Stimulated activated CD8-positive, alpha-beta memory T cell treated with anti-CD3 and anti-CD28 coated beads, Interleukin-15, amount 100 ng/mL, for 4 hours (primary cell): ENCODE data around the gene R3HDM1.
"Not testable (repeated sequence)": the region's sequence is repeated elsewhere in the genome, so short reads cannot be mapped to it uniquely, and the experiment has no call there.

Experiments used
- DNase-seq, 2 donors: peaks; one replicate each; pipeline ENCODE4 v3.0.0-alpha.2; 2020; ENCODE audit warnings: low read depth in 2 of 2

R3HDM1 gene

DNA sequence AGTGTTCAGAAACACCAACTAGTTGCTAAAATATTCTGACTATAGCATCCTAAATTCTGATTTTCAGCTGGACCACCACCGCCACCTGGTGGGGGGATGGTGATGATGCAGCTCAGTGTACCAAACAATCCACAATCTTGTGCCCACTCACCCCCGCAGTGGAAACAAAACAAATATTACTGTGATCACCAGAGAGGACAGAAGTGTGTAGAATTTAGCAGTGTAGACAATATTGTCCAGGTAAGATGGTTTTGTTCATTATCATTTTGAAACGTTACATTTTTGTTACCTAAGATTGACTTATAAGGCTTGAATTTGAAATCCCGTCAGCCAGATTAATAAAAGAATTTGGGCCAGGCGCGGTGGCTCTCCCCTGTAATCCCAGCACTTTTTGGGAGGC lies 178.7 kb downstream of the R3HDM1 start:
- peak; percentile 24 to 28 for DNase-seq

GRCh38 chr2:135715086-135715485 lies 183.8 kb downstream of the R3HDM1 start:
- DNase-seq: not testable (repeated sequence)

DNA sequence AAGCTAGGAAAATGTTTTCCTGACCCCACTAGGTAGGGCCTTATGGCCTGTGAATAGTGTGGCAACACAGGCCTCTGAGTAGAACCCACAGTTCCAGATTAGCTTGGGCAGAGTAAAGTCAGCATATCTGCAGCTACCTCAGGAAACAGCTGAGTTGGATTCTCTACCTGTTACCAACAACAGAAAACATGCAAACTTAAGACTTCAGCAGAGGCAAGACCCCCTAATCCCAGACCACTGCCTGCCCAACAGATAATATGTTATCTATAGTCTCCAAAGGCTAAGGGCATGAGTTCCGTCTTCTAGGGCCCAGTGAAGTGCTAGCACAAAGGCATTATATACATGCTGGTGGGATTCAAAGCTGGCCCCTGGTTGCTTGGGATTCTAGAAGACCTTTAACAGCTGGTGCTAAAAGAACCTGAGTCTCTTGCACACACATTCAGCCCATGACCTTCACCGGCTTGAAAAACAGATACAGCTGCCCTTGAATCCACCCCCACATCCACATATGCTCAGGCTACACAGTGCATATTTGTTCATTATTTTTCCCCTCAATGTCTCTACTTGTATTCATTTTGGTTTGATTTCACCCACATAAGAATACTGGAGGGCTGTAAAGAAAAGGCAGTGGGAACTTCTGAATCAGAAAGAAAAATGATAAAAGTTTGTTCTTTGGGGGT lies 196.9 kb downstream of the R3HDM1 start:
- no peak for DNase-seq

DNA sequence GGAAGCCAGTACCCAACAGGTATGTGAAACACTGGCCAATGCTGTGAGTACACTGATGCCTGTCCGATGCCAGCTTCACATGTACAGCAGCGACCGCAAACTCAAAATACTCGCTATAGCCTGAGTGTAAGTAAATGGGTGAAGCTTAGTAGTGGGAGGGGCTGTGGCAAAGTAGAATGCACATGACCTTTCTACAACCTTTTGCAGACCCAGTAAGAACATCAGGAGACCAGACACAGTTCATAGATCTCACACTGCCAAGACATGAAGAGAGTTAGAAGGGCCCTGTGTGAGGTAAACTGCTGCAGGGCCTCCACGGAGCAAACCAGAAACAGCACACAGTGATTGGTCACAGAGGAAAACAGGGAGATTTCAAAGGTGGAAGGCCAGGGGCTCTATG lies 201.3 kb downstream of the R3HDM1 start:
- DNase-seq: no peak

- no peak for DNase-seq
These were observed 201.8 kb downstream of the R3HDM1 start for GRCh38 chr2:135733045-135733444.

DNA sequence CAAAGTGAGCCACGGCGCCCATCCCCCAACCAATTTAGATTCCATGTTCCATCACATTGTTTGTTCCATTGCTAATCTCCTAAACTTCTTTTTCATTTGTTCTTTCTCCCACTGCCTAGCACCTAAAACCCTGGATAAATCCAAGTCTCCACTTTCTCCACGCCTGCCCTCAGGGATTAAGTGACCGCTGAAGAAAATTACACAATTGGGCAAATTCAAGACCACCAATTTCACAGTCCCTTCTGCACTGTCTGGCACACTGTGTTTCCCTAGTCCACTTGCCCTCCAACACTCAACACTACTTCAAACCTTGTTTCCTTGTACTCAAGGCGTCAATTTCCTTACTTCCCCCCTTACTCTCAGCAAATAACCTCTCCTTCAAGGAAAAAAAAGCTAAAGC lies 205.3 kb downstream of the R3HDM1 start:
- no peak for DNase-seq

DNA sequence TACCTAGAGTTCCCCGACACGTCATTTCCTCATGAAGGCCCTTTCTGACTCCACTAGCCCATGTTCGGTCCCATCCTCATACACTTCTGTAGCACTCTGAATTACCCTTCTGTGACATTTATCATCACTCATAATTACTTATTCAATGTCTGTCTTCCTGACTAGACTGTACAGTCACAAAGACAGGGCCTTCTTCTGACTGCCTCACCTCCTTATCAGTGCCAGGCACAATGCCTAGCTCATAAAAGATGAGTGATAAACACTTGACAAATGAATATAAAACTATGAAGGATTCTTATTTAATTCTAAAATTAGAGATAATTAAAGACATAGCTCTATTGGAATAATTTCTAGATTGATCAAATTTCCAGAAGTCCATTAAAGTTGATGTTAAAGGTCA lies 208.9 kb downstream of the R3HDM1 start:
- DNase-seq: no peak

DNA sequence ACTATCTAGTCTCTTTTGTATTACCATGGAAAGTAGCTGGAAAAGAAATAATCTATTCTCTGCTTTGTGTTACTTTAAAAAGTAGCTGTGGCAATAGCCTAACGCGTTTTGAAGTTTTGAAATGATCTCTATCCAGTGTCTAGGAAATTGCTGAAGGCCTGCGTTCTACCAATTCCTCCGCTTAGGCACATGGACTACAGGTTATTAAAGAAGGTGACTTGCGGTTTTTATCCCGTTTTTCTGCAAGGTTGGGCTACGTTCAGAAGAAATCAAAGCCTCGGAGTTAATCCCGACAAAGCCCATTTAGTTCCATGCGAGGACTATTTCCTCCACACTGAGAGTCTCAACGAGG lies 209.7 kb downstream of the R3HDM1 start:
- DNase-seq: no peak

GRCh38 chr2:135741395-135742324 lies 210.4 kb downstream of the R3HDM1 start, which contains the start of gene UBXN4:
Gene UBXN4 (plus strand): TSS chr2:135741855. CDS start chr2:135741930, 75 bp downstream.
- peak; percentile 93 for DNase-seq

DNA sequence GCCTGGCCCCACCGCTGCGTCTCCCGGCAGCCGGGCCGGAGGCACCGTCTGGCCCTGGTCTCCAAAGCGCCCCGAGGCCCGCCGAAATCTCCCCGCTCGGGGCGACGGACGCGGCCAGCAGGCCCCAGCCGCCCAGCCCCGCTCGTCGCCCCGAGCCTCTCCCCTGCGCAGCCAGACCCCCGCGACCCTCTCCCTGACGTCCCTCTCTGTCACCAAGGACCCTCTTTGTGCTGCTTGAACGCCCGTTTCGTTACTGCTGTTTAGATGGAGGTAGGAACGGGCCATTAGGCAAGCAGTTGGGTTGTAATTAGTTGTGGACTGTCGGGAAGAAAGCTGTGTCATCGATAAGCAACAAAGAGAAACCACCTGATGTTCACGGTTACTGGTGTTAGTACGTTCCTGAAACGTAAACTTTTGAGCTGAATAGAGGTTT lies 211.1 kb downstream of the R3HDM1 start:
- DNase-seq: peak in 1 of 2 donors; percentile 26

- DNase-seq: no peak
These were observed 212.6 kb downstream of the R3HDM1 start for GRCh38 chr2:135743860-135744259.

DNA sequence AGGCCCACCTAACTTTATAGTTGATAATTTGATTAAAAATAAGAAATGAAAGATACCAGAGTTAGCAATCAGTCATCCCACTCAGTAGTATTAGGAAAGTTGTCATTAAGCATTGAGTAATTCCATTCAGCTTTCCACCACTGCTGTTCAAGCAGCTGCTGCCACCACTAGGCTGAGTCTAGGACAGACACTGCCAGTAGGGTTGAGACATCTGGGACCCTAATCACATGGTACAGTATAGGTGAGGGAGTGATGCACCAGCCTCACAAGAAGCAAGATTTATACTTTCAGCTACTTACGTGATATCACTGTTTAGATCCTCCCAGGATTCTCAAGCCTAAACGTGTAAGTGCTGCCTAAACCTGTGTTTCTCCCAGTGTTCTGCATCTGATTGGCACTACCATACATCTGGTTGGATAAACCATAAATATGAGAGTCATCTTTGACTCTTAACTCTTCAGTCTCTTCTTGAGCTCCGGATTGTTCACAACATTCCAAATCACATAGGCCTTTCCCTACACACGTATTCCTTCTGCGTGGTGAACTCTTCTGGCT lies 213.6 kb downstream of the R3HDM1 start:
- no peak for DNase-seq

- DNase-seq: no peak
These were observed 214.3 kb downstream of the R3HDM1 start for GRCh38 chr2:135745545-135745944.

- no peak for DNase-seq
These were observed 224.3 kb downstream of the R3HDM1 start for GRCh38 chr2:135755573-135755972.

DNA sequence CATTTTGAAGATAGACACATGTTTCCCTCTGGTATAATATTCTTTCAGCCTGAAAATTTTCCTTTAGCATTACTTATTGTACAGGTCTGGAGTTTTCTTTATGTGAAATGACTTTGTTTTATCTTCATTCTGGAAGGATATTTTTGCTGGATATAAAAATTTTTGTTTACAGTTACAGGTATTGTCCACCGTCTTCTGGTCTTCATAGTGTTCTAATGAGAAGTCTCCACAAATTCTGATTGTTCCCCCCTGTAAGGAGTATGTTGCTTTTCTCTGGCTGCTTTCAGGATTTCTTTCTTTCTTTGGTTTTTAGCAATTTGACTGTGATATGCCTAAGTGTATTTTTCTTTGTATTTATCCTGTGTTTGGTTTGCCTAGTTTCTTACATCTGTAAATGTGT lies 225.4 kb downstream of the R3HDM1 start:
- DNase-seq: no peak

DNA sequence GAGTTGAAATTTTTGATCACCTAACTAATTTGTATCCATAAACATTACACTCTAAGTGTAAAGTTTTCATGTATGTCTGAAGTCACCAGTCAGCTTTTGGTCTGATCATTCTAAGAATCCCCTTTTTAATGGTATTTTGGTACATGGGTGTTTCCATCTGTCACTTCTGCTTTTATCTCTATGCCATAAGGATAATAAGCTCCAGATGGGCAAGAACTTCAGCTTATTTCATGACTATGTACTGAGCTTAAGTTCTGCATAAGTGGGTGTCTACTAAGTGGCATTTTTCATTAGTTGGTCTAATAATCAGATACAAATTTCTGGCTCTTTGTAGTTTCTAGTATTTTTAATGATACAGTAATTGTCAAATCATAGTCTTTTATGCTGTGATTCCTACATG lies 230.7 kb downstream of the R3HDM1 start:
- no peak for DNase-seq

- DNase-seq: no peak
These were observed 231.2 kb downstream of the R3HDM1 start for GRCh38 chr2:135762530-135762929.

DNA sequence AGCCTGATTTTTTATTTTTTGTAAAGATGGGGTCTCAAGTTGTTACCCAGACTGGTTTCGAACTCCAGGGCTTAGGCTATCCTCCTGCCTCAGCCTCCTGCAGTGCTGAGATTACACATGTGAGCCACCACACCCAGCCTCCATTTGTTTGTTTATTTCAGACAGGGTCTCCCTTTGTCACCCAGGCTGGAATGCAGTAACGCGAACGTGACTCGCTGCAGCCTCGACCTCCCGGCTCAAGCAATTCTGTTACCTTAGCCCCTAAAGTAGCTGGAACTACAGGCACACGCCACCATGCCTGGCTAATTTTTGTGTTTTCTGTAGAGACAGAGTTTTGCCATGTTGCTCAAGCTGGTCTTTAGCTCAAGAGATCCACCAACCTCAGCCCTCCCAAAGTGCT lies 237.6 kb downstream of the R3HDM1 start:
- DNase-seq: no peak

- no peak for DNase-seq
These were observed 242.0 kb downstream of the R3HDM1 start for GRCh38 chr2:135773319-135773718.

DNA sequence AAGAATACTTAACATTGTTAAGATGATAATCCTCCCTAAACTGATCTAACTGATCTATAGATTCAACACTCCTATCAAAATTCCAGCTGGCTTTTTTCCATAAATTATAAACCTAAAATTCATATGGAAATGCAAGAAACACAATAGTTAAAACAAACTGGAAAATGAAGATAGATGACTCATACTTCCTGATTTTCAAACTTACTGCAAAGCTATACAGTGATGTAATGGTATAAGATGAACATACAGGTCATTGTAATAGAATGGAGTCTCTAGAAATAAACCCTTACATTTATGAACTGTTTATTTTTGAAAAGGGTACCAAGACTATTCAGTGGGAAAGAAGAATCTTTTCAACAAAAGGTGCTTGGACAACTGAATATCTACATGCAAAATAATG lies 242.6 kb downstream of the R3HDM1 start:
- no peak for DNase-seq
